ENCODE measurements around the gene DCTPP1.

The DCTPP1 gene

GRCh38 chr16:30395155-30395991, 34.5 kb downstream of the DCTPP1 start, which contains the start of gene ZNF48:
Gene ZNF48, plus strand, starts transcription at chr16:30395420. Its CDS starts 375 bp downstream, at chr16:30395795.
- Histone ChIP-seq H3K36me3 (ENCODE audit: control insufficient read depth, low read depth, low read length) (peaks cover 21% of the 10 kb centered on the region), H3K9ac (ENCODE audit: low read length) (peak within 1 kb of the TSS; percentile 99), H3K9me3 (ENCODE audit: control insufficient read depth, low read depth, low read length) (no peaks in the 10 kb centered on the region), H3K4me3 (ENCODE audit: low read length) (peak within 1 kb of the TSS; percentile 90), H3K4me1 (ENCODE audit: control insufficient read depth, low read depth, low read length) (peaks cover 12% of the 10 kb centered on the region), H3K27ac (ENCODE audit: low read length) (peak within 1 kb of the TSS; percentile 99), H3K27me3 (ENCODE audit: control insufficient read depth, insufficient read depth, low read length) (no peaks in the 10 kb centered on the region)

- Histone ChIP-seq H3K36me3 (ENCODE audit: control insufficient read depth, low read depth, low read length) (peaks cover 21% of the 10 kb centered on the region), H3K9ac (ENCODE audit: low read length) (peak overlapping the region; percentile 99), H3K27me3 (ENCODE audit: control insufficient read depth, insufficient read depth, low read length) (no peaks in the 10 kb centered on the region), H3K27ac (ENCODE audit: low read length) (peak overlapping the region; percentile 99), H3K4me3 (ENCODE audit: low read length) (peak overlapping the region; percentile 90), H3K4me1 (ENCODE audit: control insufficient read depth, low read depth, low read length) (peaks cover 9% of the 10 kb centered on the region), H3K9me3 (ENCODE audit: control insufficient read depth, low read depth, low read length) (no peaks in the 10 kb centered on the region)
Observed at GRCh38 chr16:30394592-30395154, 35.2 kb downstream of the DCTPP1 start.

GRCh38 chr16:30383521-30383920, 46.3 kb downstream of the DCTPP1 start:
- H3K27ac ChIP-seq (ENCODE audit: low read length): no peak overlapping the region
- no peaks in the 10 kb centered on the region for H3K9me3 ChIP-seq (ENCODE audit: control insufficient read depth, low read depth, low read length)
- H3K4me1 ChIP-seq (ENCODE audit: control insufficient read depth, low read depth, low read length): no peaks in the 10 kb centered on the region
- no peak overlapping the region for H3K9ac ChIP-seq (ENCODE audit: low read length)
- no peaks in the 10 kb centered on the region for H3K27me3 ChIP-seq (ENCODE audit: control insufficient read depth, insufficient read depth, low read length)
- no peaks in the 10 kb centered on the region for H3K36me3 ChIP-seq (ENCODE audit: control insufficient read depth, low read depth, low read length)
- H3K4me3 ChIP-seq (ENCODE audit: low read length): no peak overlapping the region

DNA sequence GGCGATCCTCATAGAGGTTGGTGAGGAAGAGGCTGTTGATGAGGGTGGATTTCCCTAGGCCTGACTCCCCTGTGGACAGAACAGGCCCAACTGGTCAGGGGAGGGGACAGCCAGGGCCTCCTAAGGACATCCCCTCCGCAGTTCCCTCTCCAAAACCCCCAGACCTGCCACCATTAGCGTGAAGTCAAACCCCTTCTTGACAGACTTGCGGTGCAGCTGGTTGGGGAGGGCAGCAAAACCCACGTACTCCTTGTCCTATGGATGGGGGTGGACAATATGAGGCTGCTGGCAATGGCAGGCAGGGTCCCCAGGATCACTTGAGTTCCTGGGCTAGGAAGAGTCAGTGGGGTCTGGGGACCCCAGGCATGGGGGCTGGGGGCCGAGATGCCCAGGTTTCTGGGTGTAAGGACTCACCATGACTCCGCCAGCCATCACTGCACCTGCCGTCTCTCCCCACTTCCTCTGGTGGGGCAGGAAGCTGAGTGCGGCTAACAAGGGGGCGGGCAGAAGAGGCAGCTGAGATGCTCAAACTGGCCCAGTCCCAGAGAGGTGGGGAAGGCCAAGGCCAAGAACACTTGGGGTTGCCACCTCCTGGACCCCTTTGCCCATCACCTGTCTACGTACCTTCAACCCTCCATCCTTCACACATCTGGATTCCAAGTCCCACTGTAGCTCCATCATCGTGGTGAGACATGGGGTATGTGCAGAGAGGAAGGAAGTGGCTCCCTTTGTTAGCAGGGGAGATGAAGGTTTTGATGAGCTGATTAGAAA, 47.5 kb downstream of the DCTPP1 start, which contains the start of gene SEPTIN1:
SEPTIN1 (minus strand) TSS at position 451 of the 771 bp plus-strand sequence; CDS start at position 432, 19 bp downstream.
- H3K9ac ChIP-seq (ENCODE audit: low read length): no peak within 1 kb of the TSS

GRCh38 chr16:30381291-30382041, 48.4 kb downstream of the DCTPP1 start:
- no peak overlapping the region for H3K27ac ChIP-seq (ENCODE audit: low read length)
- no peaks in the 10 kb centered on the region for H3K36me3 ChIP-seq (ENCODE audit: control insufficient read depth, low read depth, low read length)
- no peaks in the 10 kb centered on the region for H3K9me3 ChIP-seq (ENCODE audit: control insufficient read depth, low read depth, low read length)
- H3K9ac ChIP-seq (ENCODE audit: low read length): no peak overlapping the region
- no peak overlapping the region for H3K4me3 ChIP-seq (ENCODE audit: low read length)
- H3K4me1 ChIP-seq (ENCODE audit: control insufficient read depth, low read depth, low read length): peaks cover 4% of the 10 kb centered on the region
- H3K27me3 ChIP-seq (ENCODE audit: control insufficient read depth, insufficient read depth, low read length): no peaks in the 10 kb centered on the region

More for the DNA sequence above, 47.5 kb downstream of the DCTPP1 start, which contains the start of gene SEPTIN1:
- Histone ChIP-seq H3K9me3 (ENCODE audit: control insufficient read depth, low read depth, low read length) (no peaks in the 10 kb centered on the region), H3K27ac (ENCODE audit: low read length) (no peak within 1 kb of the TSS), H3K36me3 (ENCODE audit: control insufficient read depth, low read depth, low read length) (no peaks in the 10 kb centered on the region), H3K4me1 (ENCODE audit: control insufficient read depth, low read depth, low read length) (peaks cover 2% of the 10 kb centered on the region), H3K27me3 (ENCODE audit: control insufficient read depth, insufficient read depth, low read length) (no peaks in the 10 kb centered on the region), H3K4me3 (ENCODE audit: low read length) (no peak within 1 kb of the TSS)

DNA sequence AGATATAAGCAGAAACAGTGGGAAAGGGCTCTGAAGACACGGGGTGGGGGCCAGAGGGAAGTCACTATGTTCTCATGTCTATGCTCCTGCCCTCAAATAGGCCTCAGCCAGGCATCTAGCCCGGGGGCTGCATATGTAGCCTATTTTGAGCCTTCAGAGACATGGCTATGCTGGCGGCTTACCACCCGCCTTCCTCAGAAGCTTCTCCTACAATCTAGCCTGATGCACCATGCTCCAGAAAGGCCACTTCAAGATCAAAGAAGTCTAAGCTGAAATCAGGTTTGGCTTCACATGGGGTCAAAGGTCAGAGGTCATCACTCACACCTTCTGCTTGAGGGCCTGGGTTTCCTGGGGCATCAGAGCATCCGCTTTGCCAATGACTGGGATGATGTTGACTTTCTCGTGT, 49.0 kb downstream of the DCTPP1 start:
- Histone ChIP-seq H3K4me3 (ENCODE audit: low read length) (no peak overlapping the region), H3K36me3 (ENCODE audit: control insufficient read depth, low read depth, low read length) (no peaks in the 10 kb centered on the region), H3K9me3 (ENCODE audit: control insufficient read depth, low read depth, low read length) (no peaks in the 10 kb centered on the region), H3K27me3 (ENCODE audit: control insufficient read depth, insufficient read depth, low read length) (no peaks in the 10 kb centered on the region), H3K4me1 (ENCODE audit: control insufficient read depth, low read depth, low read length) (peaks cover 4% of the 10 kb centered on the region), H3K9ac (ENCODE audit: low read length) (no peak overlapping the region), H3K27ac (ENCODE audit: low read length) (no peak overlapping the region)

DNA sequence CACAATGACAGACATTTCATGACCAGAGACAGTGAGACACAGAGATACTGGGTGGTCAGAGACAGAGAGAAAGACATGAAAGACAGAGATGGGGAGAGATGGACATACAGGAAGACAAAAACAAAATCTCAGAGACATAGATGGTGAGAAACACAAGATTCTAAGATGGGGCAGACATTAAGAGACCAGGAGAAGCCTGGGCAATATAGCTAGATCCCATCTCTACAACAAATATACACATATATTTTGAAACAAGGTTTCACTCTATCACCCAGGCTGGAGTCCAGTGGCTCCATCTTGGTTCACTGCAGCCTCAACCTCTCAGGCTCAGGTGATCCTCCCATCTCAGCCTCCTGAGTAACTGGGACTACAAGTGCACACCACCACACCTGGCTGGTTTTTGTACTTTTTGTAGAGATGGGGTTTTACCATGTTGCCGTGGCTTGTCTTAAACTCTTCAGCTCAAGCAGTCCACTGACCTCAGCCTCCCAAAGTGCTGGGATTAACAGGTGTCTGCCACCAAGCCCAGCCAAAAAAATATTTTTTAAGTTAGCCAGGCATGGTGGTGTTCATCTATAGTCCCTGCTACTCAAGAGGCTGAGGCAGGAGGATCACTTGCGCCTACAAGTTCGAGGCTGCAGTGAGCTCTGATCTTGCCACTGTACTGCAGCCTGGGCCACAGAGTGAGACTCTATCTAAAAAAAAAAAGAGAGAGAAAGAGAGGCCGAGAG, 49.6 kb downstream of the DCTPP1 start:
- Histone ChIP-seq H3K27ac (ENCODE audit: low read length) (no peak overlapping the region), H3K36me3 (ENCODE audit: control insufficient read depth, low read depth, low read length) (no peaks in the 10 kb centered on the region), H3K9me3 (ENCODE audit: control insufficient read depth, low read depth, low read length) (no peaks in the 10 kb centered on the region), H3K27me3 (ENCODE audit: control insufficient read depth, insufficient read depth, low read length) (no peaks in the 10 kb centered on the region), H3K9ac (ENCODE audit: low read length) (no peak overlapping the region), H3K4me1 (ENCODE audit: control insufficient read depth, low read depth, low read length) (peaks cover 7% of the 10 kb centered on the region), H3K4me3 (ENCODE audit: low read length) (no peak overlapping the region)

DNA sequence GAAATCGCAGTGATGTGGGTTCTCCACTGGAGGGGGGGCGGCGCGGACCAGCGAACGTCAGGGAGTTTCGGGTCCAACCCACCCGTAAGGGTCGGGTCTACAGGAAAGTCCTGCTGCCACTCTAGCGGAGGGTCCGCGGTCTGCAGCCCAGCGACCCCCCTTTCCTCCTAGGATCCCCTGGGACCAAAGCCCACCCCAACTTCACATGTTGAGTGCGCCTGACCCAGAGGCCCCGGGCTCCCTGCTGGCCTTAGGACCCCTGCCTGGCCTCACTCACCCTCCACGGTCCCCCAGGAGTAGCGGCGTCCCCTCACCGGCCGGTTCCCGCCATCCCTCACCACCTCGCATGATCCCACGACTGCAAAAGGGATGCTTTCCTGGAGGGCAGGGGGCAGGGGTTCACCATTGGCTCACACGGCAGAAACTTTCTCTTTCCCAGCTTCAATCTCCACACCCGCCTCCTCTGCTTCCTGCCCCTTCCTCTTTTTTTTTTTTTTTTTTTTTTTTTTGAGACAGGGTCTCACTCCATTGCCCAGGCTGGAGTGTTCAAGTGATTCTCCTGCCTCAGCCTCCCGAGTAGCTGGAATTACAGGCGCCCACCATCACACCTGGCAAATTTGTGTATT, 50.6 kb downstream of the DCTPP1 start:
- Histone ChIP-seq H3K9me3 (ENCODE audit: control insufficient read depth, low read depth, low read length) (no peaks in the 10 kb centered on the region), H3K27ac (ENCODE audit: low read length) (no peak overlapping the region), H3K36me3 (ENCODE audit: control insufficient read depth, low read depth, low read length) (no peaks in the 10 kb centered on the region), H3K9ac (ENCODE audit: low read length) (peak overlapping the region; percentile 75), H3K27me3 (ENCODE audit: control insufficient read depth, insufficient read depth, low read length) (no peaks in the 10 kb centered on the region), H3K4me3 (ENCODE audit: low read length) (peak overlapping the region; percentile 96), H3K4me1 (ENCODE audit: control insufficient read depth, low read depth, low read length) (peaks cover 7% of the 10 kb centered on the region)

DNA sequence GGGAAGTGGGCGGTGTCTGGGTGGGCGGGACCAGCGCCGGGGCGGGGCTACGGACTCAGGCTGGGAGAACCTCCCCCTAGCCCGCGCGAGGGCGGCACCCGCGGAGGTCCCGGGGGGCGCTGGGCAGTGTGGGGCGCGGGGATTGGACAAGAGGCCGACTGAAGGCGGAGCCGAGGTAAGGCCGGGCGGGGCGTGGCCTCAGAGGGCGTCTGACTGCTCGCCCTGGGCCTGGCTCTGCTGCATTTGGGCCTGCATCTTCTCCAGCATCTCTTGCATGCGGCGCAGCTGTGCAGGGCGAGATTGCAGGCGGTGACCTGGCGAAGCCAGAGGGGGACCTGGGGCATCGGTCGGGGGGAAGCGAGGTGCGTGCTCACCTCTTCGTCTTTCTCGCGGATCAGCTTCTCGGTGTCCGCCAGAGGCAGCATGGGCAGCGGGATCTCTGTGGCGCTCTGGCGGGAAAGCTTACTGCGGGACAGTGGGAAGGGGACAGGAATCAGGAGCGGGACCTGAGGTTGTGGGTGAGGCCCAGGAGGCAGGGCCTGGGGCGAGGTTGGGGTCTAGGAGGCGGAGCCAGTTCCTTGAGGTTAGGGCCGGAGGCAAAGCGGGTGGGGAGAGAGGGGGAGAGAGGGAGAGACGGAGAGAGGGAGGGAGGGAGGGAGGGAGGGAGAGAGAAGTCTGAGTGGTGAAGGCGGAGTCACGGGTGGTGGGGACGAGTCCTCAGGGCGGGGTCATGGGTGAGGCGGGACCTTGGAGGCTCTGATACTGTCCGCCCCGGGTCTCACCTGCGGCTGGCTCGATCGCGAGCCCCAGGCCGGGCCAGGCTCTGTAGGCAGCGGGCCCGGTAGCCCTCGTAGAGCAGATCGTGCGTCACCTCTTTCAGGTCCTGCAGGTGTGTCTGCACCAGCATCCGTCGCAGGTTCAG, 51.3 kb downstream of the DCTPP1 start:
- H3K9ac ChIP-seq (ENCODE audit: low read length): peak overlapping the region; percentile 83
- peak overlapping the region; percentile 94 for H3K27ac ChIP-seq (ENCODE audit: low read length)
- peak overlapping the region; percentile 96 for H3K4me3 ChIP-seq (ENCODE audit: low read length)
- no peaks in the 10 kb centered on the region for H3K27me3 ChIP-seq (ENCODE audit: control insufficient read depth, insufficient read depth, low read length)
- H3K9me3 ChIP-seq (ENCODE audit: control insufficient read depth, low read depth, low read length): no peaks in the 10 kb centered on the region
- no peaks in the 10 kb centered on the region for H3K36me3 ChIP-seq (ENCODE audit: control insufficient read depth, low read depth, low read length)
- H3K4me1 ChIP-seq (ENCODE audit: control insufficient read depth, low read depth, low read length): peaks cover 7% of the 10 kb centered on the region
